Inferior parietal cortex (tissue), 1 donor: ENCODE data around the gene MAEA.

Source experiments
- DNase-seq: peaks from one replicate; pipeline ENCODE4 v3.0.0-alpha.2; 2016; ENCODE audit errors: extremely low spot score

Gene MAEA

GRCh38 chr4:1289207-1290164 lies at the start of gene MAEA:
Gene MAEA, plus strand, starts transcription at chr4:1289891. Its CDS starts 23 bp downstream, at chr4:1289914.
- peak; percentile 98 for DNase-seq

DNA sequence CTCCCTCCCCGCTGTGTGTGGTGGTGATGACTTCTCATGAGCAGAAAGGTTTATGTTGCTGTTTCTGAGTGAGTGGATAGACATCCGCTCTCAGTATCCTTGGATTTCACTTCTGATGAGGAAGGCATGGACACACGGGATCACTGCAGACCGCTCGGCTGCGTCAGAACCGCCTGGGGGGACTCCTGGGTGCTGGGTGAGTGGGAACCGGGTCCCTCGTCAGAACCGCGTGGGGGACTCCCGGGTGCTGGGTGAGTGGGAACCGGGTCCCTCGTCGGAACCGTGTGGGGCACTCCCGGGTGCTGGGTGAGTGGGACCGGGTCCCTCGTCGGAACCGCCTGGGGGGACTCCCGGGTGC lies 49.8 kb upstream of the MAEA start:
- no peak for DNase-seq

GRCh38 chr4:1240721-1241465 lies 48.8 kb upstream of the MAEA start:
- no peak for DNase-seq

DNA sequence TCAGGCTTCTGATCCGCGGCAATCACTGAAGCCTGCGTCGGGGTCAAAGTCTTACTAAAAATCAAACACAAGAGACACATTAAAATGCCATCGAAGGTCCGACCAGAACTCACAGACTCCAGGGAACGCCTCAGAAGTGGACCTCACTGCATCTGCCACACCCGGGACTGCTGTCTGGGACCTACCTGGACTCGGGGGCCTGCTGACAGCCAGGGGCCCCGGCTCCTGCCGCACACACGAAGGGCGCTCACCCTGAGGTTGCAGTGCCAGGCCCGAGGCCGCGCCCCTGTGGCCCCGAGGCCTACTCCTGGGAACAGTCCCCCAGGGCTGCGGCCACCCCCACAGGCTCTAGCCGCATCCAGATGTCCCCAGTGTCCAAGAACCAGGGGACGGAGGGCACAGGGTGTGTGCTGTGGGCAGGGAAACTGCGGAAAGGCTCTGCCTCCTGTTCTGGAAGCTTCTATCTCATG lies 48.2 kb upstream of the MAEA start:
- no peak for DNase-seq

DNA sequence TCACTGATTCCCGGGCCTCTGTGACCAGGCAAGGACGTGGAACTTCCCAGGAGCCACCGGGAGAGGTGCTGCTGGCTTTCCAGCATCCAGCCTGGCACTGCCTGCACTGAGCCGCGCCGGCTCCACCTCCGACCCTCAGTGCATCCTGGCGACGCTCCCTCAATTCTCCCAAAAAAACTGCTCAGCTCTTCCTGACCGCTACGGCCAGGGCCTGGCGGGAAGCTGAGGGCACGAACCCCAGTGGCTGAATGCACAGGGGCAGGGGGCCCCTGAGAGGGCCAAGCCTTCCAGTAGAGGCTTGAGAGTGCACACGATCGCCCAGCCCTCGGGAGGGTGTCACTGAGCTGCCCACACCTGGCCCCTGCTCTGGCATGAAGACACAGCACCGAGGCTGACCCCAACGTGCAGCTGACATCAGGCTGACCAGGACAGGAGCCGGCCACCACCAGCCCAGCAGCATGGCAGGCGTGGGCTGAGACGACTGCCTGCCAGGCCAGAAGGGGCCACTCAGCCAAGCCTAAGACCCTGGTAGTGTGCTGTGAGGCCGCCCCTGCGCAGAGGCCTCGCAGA lies 47.7 kb upstream of the MAEA start:
- no peak for DNase-seq

DNA sequence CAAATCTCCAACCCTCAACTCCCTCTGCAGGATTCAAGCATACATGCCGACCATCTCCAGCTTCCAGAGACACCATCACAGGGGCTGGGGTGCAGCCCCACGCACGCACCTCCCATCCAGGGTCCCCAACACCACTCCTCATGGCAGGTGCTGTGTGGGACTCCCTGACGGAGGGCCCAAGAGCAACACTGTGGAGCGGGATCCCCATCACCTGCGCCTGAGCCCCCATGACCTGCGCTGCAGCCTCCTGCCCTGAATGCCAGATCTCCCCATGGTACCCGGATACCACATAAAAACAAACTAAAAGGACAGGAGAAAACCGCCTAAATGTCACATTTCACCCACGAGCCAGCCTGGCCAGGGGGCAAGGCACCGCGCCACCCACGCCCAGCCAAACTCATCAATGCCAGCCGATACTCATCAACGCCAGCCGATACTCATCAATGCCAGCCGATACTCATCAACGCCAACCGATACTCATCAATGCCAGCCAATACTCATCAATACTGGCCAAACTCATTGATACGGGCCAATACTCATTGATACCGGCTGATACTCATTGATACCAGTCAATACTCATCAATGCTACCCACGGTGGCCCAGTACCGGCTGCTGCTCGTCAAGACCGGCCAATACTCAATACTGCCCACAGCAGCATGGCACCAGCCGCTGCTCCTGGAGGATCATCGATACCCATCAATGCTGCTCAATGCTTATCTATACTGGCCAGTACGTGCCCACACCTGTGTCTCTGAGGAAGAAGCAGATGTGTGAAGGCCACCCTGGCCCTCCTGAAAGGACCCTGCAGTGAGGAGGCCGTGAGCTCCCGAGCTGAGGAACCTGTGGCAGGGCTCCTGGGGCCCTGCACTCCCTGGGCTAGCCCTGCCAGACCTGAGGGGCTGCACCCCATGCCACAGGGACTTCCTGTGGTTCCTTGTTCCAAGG lies 46.9 kb upstream of the MAEA start:
- no peak for DNase-seq

GRCh38 chr4:1243451-1244080 lies 46.1 kb upstream of the MAEA start:
- DNase-seq: no peak

GRCh38 chr4:1244081-1244977 lies 45.4 kb upstream of the MAEA start:
- DNase-seq: no peak

- DNase-seq: no peak
Observed at GRCh38 chr4:1244978-1245471, 44.7 kb upstream of the MAEA start.

GRCh38 chr4:1245481-1246051 lies 44.1 kb upstream of the MAEA start:
- no peak for DNase-seq

DNA sequence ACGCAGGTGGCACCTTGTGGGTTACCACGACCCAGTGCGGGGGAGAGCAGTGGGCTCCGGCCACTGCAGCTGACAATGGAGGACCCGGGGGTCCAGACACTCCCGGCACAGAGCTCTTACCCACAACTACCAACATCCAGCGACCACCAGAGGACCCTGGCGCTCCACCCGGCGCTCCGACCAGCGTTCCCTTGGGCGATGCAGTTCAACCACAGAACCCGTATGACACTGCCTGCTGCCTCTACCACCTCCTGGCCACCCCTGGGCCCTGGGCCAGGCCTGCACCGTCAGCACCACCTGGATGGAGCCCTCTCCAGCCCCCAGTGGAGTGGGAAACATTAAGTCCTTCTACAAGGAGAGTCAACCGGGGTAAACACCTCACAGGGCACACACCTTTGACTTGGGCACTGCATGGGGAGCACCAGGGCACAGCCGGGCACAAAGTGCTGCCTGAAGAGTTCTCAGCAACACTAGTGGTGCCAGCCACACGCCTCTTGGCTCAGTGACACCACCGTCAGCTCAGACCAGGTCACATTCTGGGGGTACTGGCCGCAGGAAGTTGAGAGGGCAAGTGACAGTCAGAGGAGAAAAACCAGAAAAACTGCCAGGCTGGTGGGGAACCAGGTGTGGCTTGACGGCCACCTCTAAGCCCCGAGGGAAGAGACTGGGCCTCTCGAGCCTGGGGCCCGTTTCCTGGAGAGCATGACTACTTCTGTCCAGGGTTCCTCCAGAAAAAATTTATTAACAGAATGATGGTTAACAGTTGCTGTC lies 43.4 kb upstream of the MAEA start:
- DNase-seq: no peak

GRCh38 chr4:1246901-1247863 lies 42.5 kb upstream of the MAEA start:
- no peak for DNase-seq

DNA sequence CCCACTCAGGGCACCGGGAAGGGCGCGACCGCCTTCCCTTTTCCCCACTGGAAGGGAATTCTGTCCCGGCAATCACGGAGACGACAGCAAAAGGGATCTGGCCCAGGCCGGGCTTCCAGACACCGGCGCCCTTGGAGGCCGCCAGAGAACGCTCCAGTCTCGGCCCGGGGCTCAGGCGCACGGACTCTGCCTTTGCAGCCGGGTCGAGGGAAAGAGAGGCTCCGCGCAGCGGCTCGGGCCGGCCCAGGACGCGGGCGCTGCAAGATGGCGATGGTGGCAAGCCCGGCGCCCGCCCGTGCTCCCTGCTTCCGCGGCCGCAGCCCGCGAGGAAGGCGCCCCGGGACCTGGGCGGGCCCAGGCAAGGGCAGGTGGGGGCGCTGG lies 41.8 kb upstream of the MAEA start:
- DNase-seq: no peak

DNA sequence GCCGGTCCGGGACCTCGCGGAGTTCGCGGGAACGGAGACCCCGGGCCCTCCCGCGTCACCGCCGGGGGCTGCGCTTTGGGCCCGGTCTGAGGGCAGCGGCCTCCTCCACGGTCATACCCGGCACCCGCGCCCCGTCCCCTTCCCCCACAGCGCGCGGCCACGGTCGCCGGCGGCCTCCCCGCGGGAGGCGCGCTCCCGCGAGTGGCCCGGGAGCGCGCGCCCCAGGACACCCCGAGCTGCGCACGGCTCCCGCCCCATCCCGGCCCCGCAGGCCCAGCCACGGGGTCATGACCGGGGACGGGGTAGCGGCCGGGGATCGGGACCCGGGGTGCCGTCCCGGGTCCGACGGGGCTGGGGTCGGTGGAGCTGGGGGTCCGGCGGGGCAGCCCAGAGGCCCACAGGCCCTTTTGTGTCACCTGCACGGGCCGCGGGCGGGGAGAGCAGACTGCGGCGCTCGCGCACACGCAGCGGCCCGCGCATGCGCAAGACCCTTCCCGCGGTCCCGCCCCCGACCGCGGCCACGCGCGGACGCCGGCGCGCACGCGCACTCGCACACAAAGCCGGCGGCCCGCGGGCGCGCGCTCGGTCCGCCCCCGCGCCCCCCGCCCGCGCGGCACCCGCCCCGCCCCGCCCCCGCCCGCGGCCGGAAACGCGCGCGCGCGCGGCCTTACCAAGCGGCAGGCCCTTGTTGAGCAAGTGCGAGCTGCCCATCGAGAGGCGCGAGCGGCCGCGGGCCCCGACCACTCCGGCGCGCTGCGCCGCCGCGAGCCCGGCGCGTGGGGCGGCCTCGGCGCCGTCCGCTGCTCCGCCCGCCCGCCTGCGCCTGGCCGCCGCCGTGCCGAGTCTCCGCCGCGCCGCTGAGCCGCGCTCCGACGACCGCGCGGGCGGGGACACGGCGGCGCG lies 41.2 kb upstream of the MAEA start, which contains the start of gene CTBP1:
TSS of gene CTBP1 (minus strand) at position 886 of the 903 bp plus-strand sequence. CDS start 7,799 bp downstream, outside the sequence.
- peak; percentile 75 for DNase-seq

DNA sequence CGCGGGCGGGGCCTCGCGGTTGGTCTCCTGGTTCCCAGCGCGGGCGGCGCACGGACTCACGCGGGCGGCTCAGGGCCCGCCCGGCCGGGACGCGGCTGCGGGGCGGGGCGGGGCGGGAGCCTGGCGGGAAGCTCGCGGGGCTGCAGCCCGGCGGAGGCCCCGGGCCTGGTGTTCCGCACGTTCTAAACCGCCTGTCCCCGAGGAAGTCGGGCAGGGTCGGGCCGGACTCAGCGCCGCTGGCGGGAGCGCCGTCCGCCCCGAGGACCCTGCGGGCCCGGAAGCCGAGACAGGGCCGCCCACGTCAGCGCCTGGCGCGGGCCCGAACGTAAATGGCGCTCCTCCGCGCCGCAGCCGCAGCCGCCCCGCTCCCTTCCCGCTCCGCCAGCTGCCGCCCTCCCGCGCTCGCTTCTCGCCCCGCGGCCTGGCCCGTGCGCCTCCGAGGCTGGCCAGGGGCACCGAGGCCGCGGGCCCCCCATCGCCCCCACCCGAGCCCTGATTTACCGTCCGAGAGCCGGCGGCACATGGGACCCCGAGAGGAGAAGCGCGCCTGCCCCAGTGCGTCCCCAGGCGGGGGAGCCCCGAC lies 40.5 kb upstream of the MAEA start:
- DNase-seq: peak; percentile 75
